GM23248 (cell line): Measurements from ENCODE around the gene HPD.

Experiments used
- EZH2 ChIP-seq: fragments of 200-600 bp; sonication (generic); IDR thresholded peaks from 2 replicates; pipeline ENCODE4 v1.6.1; 2018; ENCODE audit warnings: antibody characterized with exemption, mild to moderate bottlenecking; ENCODE audit not compliant: insufficient read depth, poor library complexity, severe bottlenecking
- EZH2phosphoT487 ChIP-seq: fragments of 200-600 bp; sonication (generic); IDR thresholded peaks from 2 replicates; pipeline ENCODE4 v1.6.1; 2018; ENCODE audit warnings: antibody characterized with exemption, moderate library complexity, mild to moderate bottlenecking, low read depth; ENCODE audit not compliant: insufficient read depth

GRCh38 chr12:121827351-121828099 lies 31.1 kb downstream of the HPD start:
- TF ChIP-seq EZH2phosphoT487 (no peak), EZH2 (no peak)
